Uterus (tissue), 4 donors: ENCODE data around the gene AMELX. TPM values are rescaled to one million over a fixed set of nuclear protein-coding genes. Genes with fewer than 3 reads are reported as not detected.

Experiments used
- DNase-seq, 2 donors: peaks; one replicate each; pipeline ENCODE4 v3.0.0-alpha.2; 2019 to 2020
- H3K27ac ChIP-seq, 2 donors: fragments of 200-600 bp; sonication (generic); 1 replicate in 1 of 2; 2 replicates in 1 of 2; pipeline ENCODE4 v1.5.1; 2016 to 2018
- H3K27me3 ChIP-seq, 2 donors: fragments of 200-600 bp; sonication (generic); one replicate each; pipeline ENCODE4 v1.5.1; 2018 to 2019; ENCODE audit warnings: control low read depth in 1 of 2
- H3K36me3 ChIP-seq, 2 donors: fragments of 200-600 bp; sonication (generic); one replicate each; pipeline ENCODE4 v1.5.1; 2019; ENCODE audit warnings: control low read depth in 1 of 2
- H3K4me1 ChIP-seq, 2 donors: fragments of 200-600 bp; sonication (generic); one replicate each; pipeline ENCODE4 v1.5.1; 2018 to 2019; ENCODE audit warnings: control low read depth in 1 of 2
- H3K4me3 ChIP-seq, 2 donors: fragments of 200-600 bp; sonication (generic); 1 replicate in 1 of 2; 2 replicates in 1 of 2; pipeline ENCODE4 v1.5.1; 2018 to 2019; ENCODE audit warnings: mild to moderate bottlenecking in 1 of 2
- H3K9me3 ChIP-seq, 2 donors: fragments of 200-600 bp; sonication (generic); one replicate each; pipeline ENCODE4 v1.5.1; 2019; ENCODE audit warnings: control low read depth in 1 of 2
- CTCF ChIP-seq, 4 experiments: fragments of 200-600 bp in 2 of 4; fragments of 450-650 bp in 2 of 4; sonication (generic) in 2 of 4; IDR thresholded peaks; one replicate each; pipeline ENCODE4 v1.5.1; 2016 to 2019; ENCODE audit warnings: antibody characterized with exemption in 4 of 4, mild to moderate bottlenecking in 2 of 4, moderate library complexity in 1 of 4
- POLR2A ChIP-seq, 2 donors: fragments of 450-650 bp; IDR thresholded peaks; one replicate each; pipeline ENCODE4 v1.6.1; 2016; ENCODE audit warnings: antibody characterized with exemption in 2 of 2, mild to moderate bottlenecking in 1 of 2, moderate library complexity in 1 of 2
- intact Hi-C: fragments of 100-400 bp; cut with DNase I; formaldehyde crosslinking; loops from one replicate; pipeline ENCODE4 v1.15.1; 2023; ENCODE audit warnings: low total_unique reads
- total RNA-seq, 4 donors: library from RNA; depleted of rRNA in 3 of 4; stranded (reverse); fragments of >200 nt in 3 of 4; gene quantifications; one replicate each; pipeline versions ENCODE4 v1.1.0 to v1.2.4, GENCODE V29; 2014 to 2023
- donor health status: DM: yes; HTN: yes; CAD: no.

AMELX gene
- total RNA-seq, 4 donors from 2014 or later, result not detected

- Histone ChIP-seq H3K4me3 (no peak overlapping the region), H3K27me3 (no peaks in the 10 kb centered on the region), H3K36me3 (no peaks in the 10 kb centered on the region), H3K27ac (no peak overlapping the region), H3K9me3 (no peaks in the 10 kb centered on the region), H3K4me1 (no peaks in the 10 kb centered on the region)
- DNase-seq, result no peak
- intact Hi-C loops, result no loop called here
- no peak for TF ChIP-seq CTCF (IDR thresholded peaks at IDR 0.05)
- no peak for TF ChIP-seq POLR2A (IDR thresholded peaks at IDR 0.05)
Measured at GRCh38 chrX:11273544-11273943, 19.7 kb upstream of the AMELX start.

GRCh38 chrX:11282043-11282442, 11.2 kb upstream of the AMELX start:
- intact Hi-C loops, result no loop called here

GRCh38 chrX:11285651-11286050, 7.6 kb upstream of the AMELX start:
- no peaks in the 10 kb centered on the region for H3K4me1 ChIP-seq
- TF ChIP-seq CTCF (IDR thresholded peaks at IDR 0.05), result no peak
- TF ChIP-seq POLR2A (IDR thresholded peaks at IDR 0.05), result no peak
- no peak overlapping the region for H3K4me3 ChIP-seq

More at GRCh38 chrX:11282043-11282442, 11.2 kb upstream of the AMELX start:
- Histone ChIP-seq H3K4me3 (no peak overlapping the region), H3K4me1 (no peaks in the 10 kb centered on the region), H3K36me3 (no peaks in the 10 kb centered on the region), H3K9me3 (no peaks in the 10 kb centered on the region), H3K27me3 (no peaks in the 10 kb centered on the region), H3K27ac (no peak overlapping the region)
- TF ChIP-seq CTCF (IDR thresholded peaks at IDR 0.05) (no peak), POLR2A (IDR thresholded peaks at IDR 0.05) (no peak)
- DNase-seq, result no peak

GRCh38 chrX:11287505-11287904, 5.7 kb upstream of the AMELX start:
- Histone ChIP-seq H3K4me1 (no peaks in the 10 kb centered on the region), H3K27ac (no peak overlapping the region), H3K9me3 (no peaks in the 10 kb centered on the region), H3K36me3 (no peaks in the 10 kb centered on the region), H3K27me3 (no peaks in the 10 kb centered on the region), H3K4me3 (no peak overlapping the region)
- TF ChIP-seq POLR2A (IDR thresholded peaks at IDR 0.05) (no peak), CTCF (IDR thresholded peaks at IDR 0.05) (no peak)
- no peak for DNase-seq
- intact Hi-C loops, result no loop called here

More at GRCh38 chrX:11285651-11286050, 7.6 kb upstream of the AMELX start:
- Histone ChIP-seq H3K27ac (no peak overlapping the region), H3K9me3 (no peaks in the 10 kb centered on the region), H3K36me3 (no peaks in the 10 kb centered on the region), H3K27me3 (no peaks in the 10 kb centered on the region)
- intact Hi-C loops, result no loop called here
- no peak for DNase-seq

- no peaks in the 10 kb centered on the region for H3K27me3 ChIP-seq
- intact Hi-C loops, result no loop called here
- TF ChIP-seq POLR2A (IDR thresholded peaks at IDR 0.05) (no peak), CTCF (IDR thresholded peaks at IDR 0.05) (no peak)
- DNase-seq, result no peak
- H3K27ac ChIP-seq, result no peak overlapping the region
- H3K4me3 ChIP-seq, result no peak overlapping the region
- H3K4me1 ChIP-seq, result no peaks in the 10 kb centered on the region
- H3K9me3 ChIP-seq, result no peaks in the 10 kb centered on the region
- no peaks in the 10 kb centered on the region for H3K36me3 ChIP-seq
Measured at GRCh38 chrX:11290416-11291102, 2.7 kb upstream of the AMELX start.
